ENCODE results near the gene SAMSN1. TPM values are rescaled to one million over a fixed set of nuclear protein-coding genes. Genes with fewer than 3 reads are reported as not detected.
"Not testable (repeated sequence)": the region's sequence is repeated elsewhere in the genome, so short reads cannot be mapped to it uniquely, and the experiment has no call there.

Gene SAMSN1
- polyA plus RNA-seq, 2 of the 4 experiments (the other 2 are of a cell fraction), result 0.06 TPM; not detected in 1

- TF ChIP-seq ELK1 (IDR thresholded peaks at IDR 0.05; ENCODE audit: low read depth, low read length) (no peak), CEBPB (IDR thresholded peaks at IDR 0.05) (no peak)
These were observed 51.0 kb downstream of the SAMSN1 start (continued) for GRCh38 chr21:14495075-14495474.

GRCh38 chr21:14494181-14494580, 51.9 kb downstream of the SAMSN1 start:
- POLR2A ChIA-PET; H3K4me3 ChIP-seq; DNase-seq (ENCODE audit: low read depth in 1 of 2, low spot score in 1 of 2); H3K9me3 ChIP-seq; FAIRE-seq; H3K4me1 ChIP-seq; ATAC-seq; CTCF ChIA-PET; H3K4me2 ChIP-seq; H3K27ac ChIP-seq: not testable (repeated sequence)
- WGBS (ENCODE audit: missing lambda C conversion rate), result 6% methylated on average over 1 of the region's 1 CpG

- WGBS (ENCODE audit: missing lambda C conversion rate), result 6% methylated on average over 2 of the region's 2 CpGs
- POLR2A ChIA-PET, result no interaction called here
- no peak for FAIRE-seq
These were observed 52.4 kb downstream of the SAMSN1 start for GRCh38 chr21:14493731-14494130.

GRCh38 chr21:14492931-14493330, 53.2 kb downstream of the SAMSN1 start:
- no peak for DNase-seq (ENCODE audit: low read depth in 1 of 2, low spot score in 1 of 2)
- no peak for TF ChIP-seq CHD2 (IDR thresholded peaks at IDR 0.05; ENCODE audit: low read length, partially characterized antibody)
- no peak for TF ChIP-seq REST (IDR thresholded peaks at IDR 0.05)
- no peak for TF ChIP-seq EHMT2 (IDR thresholded peaks at IDR 0.05; ENCODE audit: low read depth)
- TF ChIP-seq PBX3 (IDR thresholded peaks at IDR 0.05), result no peak
- CTCF ChIA-PET, result no interaction called here
- Histone ChIP-seq H3K9me3 (no peaks in the 10 kb centered on the region), H3K4me1 (no peaks in the 10 kb centered on the region), H3K27ac (no peak overlapping the region), H3K4me3 (no peak overlapping the region), H3K4me2 (no peak overlapping the region)
- FAIRE-seq, result no peak
- POLR2A ChIA-PET, result no interaction called here
- 58% methylated on average over 4 of the region's 4 CpGs for WGBS (ENCODE audit: missing lambda C conversion rate)
- ATAC-seq, result no peak

More at GRCh38 chr21:14493731-14494130, 52.4 kb downstream of the SAMSN1 start:
- no peak overlapping the region for H3K4me2 ChIP-seq
- H3K4me3 ChIP-seq, result no peak overlapping the region
- ATAC-seq (no peak), DNase-seq (ENCODE audit: low read depth in 1 of 2, low spot score in 1 of 2) (no peak)
- H3K9me3 ChIP-seq, result no peaks in the 10 kb centered on the region
- CTCF ChIA-PET, result no interaction called here
- TF ChIP-seq SREBF2 (IDR thresholded peaks at IDR 0.05) (no peak), RARB (CRISPR knock-in tag; IDR thresholded peaks at IDR 0.05) (no peak), GATA3 (IDR thresholded peaks at IDR 0.05; ENCODE audit: borderline replicate concordance) (no peak), HDAC2 (IDR thresholded peaks at IDR 0.05) (no peak), NFE2L2 (conservative IDR thresholded peaks at IDR 0.05; ENCODE audit: low read length) (no peak), EHMT2 (IDR thresholded peaks at IDR 0.05; ENCODE audit: low read depth) (no peak), ATOH8 (CRISPR knock-in tag; IDR thresholded peaks at IDR 0.05; ENCODE audit: low read depth) (no peak), POLR2A (IDR thresholded peaks at IDR 0.05; ENCODE audit: low read length) (no peak), ZFP36 (IDR thresholded peaks at IDR 0.05; ENCODE audit: borderline replicate concordance, partially characterized antibody) (no peak)
- no peak overlapping the region for H3K27ac ChIP-seq
- H3K4me1 ChIP-seq, result no peaks in the 10 kb centered on the region

All from A549 (cell line).